HG03108 (cell line): Measurements from ENCODE around the gene AKR1C3.
"Not testable (repeated sequence)": the region's sequence is repeated elsewhere in the genome, so short reads cannot be mapped to it uniquely, and the experiment has no call there.

Experiments
- ATAC-seq: cut with Tn5 transposase; IDR thresholded peaks from one replicate; pipeline ENCODE4 v1.9.1; 2021; ENCODE audit warnings: moderate library complexity; ENCODE audit not compliant: unreplicated experiment

AKR1C3 gene

DNA sequence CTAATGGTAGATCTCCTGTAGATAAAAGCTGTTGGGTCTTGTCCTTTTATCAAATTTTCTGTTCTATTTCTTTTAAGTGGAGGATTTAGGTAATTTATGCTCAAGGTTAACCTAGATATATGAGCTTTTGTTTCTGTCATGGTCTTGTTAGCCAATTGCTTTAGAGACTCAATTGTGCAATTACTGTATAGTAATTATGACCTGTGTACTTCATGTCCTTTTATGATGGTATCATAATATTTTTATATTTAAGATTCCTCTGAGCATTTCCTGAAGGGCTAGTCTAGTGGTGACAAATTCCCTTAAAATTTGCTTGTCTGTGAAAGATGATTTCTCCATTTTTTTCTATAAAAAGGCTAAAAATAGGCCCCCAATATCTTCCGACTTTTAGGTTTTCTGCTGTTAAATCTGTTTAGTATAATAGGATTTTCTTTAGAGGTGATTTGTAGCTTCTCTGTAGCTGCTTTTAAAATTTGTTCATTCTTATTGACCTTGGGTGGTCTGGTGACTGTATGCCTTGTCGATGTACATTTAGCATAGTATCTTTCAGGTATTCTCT is 5.4 kb upstream of the AKR1C3 start:
- no peak for ATAC-seq

DNA sequence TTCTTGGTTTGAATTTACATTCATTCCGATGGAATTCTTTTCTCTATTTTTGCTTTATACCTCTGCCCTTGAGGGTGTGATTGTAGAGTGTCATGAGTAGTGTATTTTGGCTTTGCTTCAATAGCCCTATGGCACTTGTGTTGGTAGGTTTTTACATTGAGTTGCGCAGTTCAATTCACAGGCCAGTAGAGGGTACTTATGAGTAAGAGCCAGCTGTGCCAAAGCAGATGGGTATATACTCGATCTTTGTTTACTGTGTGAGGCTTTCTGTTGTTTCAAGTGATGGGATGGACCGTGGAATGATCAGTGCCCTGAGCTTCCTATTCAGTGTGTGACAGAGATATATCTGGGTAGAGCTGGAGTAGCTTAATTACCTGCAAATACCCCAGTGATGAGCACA is 4.3 kb upstream of the AKR1C3 start:
- ATAC-seq, result no peak

DNA sequence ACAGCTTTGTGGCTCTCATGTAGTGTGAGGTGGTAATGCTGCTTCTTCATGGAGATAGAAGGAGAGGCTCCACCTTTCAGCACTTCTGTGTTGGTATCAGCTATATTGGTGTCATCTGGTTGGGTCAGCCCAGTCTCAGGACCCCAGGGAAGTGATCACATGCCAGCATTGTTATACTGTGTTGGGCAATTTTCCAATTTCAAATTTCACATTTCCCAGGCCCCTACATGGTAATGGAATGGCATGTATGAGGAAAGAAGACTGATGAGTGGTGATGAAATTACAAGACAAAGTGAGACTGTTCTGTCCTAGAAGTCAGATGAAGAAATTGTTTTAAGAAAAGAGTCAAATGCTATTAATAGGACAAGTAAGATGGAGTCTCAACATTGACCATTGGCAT is 3.7 kb upstream of the AKR1C3 start:
- ATAC-seq, result no peak

DNA sequence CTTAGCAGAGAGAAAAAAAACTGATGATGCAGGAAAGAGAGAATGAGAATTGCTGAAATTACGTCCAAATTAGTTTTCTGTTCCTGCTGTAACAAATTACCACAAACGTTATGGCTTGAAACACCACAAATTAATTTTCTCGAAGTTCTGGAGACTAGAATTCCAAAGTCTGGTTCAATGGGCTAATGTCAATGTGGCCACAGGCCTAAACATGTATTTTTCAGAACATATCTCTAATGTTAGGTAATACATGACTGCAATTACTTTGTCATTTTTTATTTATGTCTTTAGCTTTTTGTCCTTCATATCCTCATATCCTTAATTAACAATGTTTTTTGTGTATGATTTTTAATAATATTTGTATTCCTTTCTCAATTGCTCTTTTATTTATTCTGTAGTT is 3.0 kb upstream of the AKR1C3 start:
- ATAC-seq, result no peak

DNA sequence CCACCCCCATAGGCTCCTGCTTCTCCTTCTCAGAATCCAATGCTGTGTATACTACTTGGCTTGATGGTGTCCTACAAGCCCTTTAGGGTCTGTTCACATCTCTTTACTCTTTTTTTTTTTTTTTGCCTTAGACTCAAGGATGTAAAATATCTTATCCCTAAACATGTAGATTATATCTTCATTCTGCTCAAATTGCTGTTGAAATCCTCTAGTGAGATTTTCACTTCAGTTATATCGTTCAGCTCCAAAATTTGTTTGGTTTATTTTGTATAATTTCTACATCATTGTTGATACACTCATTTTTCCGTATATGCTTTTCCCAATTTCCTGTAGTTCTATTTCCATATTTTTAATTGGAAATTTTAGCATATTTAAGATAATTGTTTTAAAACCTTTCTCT is 1.8 kb upstream of the AKR1C3 start:
- ATAC-seq, result no peak

DNA sequence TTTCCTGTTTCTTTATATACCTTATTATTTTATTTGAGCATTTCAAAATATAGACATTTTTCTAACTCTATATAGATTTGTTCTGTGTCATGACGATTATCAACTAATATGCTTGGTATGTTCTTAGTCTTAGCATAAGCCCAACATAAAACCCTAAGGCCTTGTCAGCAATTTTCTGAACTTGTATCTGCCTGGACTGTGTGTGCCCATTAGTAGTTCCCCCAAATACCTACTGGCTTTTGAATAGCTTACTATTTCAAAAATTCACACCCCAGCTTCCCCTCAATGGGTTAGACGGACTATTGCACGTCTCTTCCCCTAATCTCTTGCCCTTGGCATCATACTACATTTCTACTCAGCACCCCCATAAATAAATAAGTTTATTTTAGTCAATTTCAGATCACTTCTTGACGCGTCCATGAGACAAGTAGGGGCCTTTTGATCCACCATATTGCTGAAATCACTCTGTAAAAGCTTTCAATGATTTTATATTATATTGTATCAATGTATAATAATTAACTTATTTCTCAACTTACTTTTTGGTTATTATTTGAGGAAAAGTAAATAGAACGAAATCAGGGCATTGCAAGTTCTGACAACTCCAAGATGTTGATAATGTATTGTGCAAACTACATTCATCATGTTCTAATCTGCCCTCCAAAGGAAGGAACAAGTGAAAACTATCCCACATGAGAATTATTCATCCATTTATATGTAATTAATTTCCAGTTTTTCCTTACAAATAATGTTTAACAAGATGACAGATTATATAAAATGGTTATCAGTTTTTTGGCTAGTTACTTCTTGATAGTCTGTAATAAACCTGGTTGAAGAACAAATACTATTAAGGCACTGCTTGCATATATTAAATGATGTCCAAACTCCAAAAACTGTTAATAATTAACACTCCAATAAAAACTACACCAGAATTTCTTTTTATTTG is 1.1 kb upstream of the AKR1C3 start:
- no peak for ATAC-seq

DNA sequence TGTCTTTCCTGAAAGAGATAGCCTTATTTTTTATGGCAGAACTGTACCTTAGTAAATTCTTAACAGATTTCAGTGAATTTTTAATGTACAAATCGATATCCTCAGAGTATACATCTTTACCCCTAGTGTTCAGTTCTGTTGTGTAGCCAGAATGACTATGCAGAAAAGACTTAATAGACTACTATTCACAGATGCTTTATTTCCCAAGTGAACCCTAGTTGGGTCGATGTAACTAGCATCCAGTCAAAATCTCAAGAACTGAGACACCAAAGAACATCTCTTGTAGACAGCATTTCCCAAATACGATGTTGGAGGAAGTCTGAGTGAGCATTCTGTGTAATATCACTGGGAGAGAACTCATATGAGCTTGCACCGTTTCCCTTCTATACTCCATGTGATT is 1.5 kb downstream of the AKR1C3 start:
- ATAC-seq, result no peak

DNA sequence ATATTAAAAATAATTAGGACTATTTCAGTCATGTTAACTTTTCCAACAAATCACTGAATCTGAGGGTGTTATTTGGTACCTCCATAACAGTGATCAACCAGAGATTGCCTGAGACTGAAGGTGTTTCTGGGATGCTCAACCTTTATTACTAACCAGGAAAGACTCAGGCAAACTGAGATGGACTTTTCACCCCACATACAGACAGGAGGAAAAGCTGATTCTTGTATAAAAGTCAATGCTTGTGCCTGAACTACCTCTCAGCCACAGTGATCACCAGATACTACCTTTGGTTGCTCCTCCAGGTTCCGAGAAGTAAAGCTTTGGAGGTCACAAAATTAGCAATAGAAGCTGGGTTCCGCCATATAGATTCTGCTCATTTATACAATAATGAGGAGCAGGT is 1.9 kb downstream of the AKR1C3 start:
- no peak for ATAC-seq

DNA sequence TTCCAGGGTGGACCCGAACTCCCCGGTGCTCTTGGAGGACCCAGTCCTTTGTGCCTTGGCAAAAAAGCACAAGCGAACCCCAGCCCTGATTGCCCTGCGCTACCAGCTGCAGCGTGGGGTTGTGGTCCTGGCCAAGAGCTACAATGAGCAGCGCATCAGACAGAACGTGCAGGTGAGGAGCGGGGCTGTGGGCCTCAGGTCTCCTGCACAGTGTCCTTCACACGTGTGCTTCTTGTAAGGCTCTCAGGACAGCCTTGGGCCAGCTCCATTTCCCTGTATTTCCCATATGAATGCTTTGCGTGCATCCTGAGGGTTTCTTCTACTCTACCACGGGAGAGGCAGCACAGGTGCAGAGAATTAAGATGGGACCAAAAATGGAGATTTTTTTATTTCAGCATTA is 8.3 kb downstream of the AKR1C3 start:
- not testable (repeated sequence) for ATAC-seq

DNA sequence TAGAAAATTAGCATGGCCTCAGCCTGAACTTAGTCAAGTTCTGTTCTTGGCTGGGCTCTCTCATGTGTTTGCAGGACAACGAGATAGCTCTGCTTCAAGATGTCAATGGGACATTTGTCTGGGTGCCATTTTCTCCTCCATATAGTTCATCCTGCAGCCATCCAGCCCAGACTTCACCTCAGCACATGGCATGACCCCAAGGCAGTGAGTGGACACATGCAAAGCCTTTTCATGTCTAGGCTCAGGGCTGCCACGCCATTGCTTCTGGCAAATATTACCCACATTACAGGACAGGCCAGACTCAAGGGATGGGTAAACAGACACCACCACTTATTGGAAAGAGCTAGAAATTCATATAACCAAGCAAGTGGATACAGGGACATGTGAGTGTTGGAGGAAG is 9.3 kb downstream of the AKR1C3 start:
- ATAC-seq, result no peak

DNA sequence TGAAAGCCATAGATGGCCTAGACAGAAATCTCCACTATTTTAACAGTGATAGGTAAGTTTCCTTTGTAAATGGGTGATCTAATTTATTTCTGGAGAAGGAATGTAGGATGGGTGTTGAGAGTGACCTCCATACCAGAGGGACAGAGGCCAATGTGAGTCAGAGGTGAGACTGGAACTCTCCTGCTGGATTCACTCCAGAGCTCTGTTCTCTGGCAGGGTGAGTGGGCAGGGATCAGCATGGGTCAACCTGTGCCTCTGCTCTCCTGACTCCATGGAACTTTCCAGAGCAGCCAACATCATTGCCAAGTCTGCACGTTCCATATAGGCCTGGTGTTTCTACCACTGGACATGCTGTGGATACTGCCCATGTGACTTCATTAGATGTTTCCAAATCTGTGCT is 11.4 kb downstream of the AKR1C3 start:
- no peak for ATAC-seq

DNA sequence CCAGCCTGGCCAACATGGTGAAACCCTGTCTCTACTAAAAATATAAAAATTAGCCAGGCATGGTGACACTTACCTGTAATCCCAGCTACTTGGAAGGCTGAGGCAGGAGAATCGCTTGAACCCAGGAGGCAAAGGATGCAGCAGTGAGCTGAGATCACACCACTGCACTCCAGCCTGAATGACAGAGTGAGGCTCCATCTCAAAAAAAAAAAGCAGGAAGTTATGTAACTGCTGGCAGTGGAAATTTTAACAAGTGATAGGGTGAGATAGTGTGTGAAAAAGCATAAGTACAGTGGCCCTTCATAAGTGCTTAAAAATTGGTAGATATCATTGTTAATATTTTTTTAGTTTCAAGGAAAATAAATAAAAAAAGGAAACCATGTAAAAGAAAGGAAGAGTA is 12.3 kb downstream of the AKR1C3 start:
- no peak for ATAC-seq

DNA sequence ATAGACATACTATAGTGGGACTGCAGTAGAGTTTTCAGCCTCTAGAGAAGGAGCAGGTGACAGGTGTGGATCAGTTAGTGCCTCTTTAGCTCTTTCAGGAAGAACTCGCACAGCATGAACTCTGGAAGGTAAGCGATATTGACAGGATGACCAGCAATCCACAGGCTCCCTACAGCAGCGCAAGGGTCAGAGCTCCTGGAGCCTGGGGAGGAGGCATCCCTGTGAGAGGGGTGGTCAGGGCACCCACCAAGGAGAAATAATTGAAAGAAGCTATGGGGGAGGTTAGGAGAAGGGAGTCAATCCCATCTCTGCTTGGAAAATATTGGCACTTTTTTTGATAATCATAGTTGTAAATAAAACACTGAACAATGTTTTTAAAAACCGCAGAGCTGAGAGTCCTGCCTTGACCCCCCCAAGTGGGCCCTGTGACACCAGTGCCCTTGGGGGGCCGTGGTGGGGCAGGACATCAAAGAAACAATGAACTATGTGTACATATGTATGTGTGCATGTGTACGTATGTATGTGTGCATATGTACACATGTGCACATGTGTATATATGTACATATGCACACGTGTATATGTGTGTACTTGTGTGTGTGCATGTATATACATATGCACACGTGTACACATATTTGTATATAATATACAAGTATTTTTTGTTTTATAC is 13.8 kb downstream of the AKR1C3 start:
- no peak for ATAC-seq

DNA sequence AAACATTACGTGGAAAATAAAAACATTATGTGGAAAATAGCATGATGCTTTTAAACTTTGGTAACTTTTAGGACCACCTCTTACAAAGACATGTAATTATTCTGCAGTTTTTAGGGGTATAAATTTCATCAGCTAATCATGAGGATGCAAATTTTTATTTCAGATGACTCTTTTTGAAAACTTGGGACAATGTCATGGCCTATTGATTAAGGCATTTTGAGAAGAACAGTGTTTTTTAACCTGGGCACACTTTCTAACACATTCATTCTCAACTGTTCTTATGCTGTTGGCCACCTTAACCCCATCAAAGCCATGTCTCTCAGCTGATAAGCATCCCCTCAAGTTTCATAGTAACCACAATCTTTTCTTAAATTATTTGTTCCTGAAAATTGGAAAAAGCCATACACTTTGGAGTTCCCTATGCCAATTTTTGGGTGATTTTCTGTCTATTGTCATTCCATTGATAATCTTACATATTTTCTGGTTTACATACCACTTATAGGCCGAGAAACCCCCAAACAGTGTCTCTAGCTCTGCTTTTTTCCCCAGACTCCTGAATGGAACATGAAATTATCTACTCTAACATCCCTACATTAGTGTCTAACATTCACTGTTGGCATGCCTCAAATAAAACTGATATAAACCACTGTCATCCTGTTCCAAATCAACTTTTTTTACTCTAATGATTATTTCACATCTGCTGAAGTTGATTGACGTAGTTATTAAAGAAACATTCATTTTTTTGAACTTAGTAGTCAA is 14.6 kb downstream of the AKR1C3 start:
- no peak for ATAC-seq

DNA sequence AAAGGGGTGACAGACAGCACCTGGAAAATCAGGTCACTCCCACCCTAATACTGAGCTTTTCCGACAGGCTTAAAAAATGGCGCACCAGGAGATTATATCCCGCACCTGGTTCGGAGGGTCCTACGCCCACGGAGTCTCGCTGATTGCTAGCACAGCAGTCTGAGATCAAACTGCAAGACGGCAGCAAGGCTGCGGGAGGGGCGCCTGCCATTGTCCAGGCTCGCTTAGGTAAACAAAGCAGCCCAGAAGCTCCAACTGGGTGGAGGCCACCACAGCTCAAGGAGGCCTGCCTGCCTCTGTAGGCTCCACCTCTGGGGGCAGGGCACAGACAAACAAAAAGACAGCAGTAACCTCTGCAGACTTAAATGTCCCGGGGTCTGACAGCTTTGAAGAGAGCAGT is 15.6 kb downstream of the AKR1C3 start:
- not testable (repeated sequence) for ATAC-seq

DNA sequence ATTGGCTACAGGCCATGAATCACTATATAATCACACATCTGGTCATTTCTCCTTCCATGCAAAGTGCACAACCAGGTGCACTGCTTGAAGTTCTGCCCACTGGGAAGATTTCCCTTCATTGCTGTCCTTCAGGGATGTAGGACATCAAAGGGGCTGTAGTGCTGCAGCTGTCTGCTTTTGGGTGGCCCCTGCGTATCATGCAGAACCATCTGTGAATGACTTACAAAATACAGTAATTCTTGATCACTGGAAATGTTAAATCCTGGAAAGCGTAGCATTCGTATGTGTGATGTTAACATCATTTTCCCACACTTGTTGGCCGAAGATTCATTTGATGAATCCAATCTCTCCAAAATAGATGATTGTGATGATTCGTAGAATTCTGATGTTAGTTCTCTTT is 22.4 kb downstream of the AKR1C3 start:
- no peak for ATAC-seq

DNA sequence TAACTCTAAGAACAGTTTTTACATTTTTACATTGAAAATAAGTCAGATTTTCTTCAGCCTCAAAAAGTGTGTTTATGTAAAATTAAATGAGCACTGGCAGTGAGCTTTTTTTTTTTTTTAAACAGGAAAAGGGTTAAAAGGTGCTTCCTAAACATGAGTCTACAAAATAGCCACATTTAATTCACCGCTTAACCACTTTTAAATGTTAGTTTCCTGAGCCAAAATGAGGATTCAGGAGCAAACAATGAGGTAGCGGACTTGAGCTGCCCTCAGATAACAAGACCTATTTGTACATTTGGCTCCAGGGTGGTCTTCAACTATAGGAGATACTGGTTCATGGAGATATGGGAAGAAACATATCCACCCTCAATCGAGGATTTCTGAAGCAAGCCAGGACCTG is 22.8 kb downstream of the AKR1C3 start:
- no peak for ATAC-seq

DNA sequence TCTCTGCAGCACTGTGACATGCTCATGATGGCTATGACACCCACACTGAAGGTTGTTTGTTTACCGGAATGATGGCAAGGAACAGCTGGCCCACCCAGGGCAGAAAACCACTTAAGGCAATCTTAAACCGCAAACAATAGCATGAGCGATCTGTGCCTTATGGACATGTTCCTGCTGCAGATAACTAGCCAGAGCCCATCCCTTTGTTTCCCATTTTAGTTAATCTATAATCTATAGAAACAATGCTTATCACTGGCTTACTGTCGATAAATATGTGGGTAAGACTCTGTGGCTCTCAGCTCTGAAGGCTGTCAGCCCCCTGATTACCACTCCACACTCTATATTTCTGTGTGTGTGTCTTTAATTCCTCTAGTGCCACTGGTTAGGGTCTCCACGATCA is 25.8 kb downstream of the AKR1C3 start:
- not testable (repeated sequence) for ATAC-seq

DNA sequence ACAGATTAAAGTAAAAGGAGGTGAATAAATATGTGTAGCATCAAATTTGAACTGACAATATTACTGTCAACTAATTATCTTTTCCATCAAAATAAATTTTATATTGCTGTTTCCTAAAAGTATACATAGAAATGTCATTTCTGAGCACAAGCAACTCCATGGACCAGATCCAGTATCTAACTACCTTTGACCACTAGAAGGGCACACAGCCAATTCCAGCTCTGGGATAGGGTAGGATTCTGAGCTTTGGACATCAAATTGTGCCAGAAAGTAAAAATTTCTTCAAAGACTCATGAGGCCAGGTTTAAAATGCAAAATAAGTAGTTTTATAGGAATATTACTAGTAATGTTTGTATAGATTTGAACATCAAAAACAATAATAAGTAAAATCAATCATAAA is 29.7 kb downstream of the AKR1C3 start:
- ATAC-seq, result no peak

DNA sequence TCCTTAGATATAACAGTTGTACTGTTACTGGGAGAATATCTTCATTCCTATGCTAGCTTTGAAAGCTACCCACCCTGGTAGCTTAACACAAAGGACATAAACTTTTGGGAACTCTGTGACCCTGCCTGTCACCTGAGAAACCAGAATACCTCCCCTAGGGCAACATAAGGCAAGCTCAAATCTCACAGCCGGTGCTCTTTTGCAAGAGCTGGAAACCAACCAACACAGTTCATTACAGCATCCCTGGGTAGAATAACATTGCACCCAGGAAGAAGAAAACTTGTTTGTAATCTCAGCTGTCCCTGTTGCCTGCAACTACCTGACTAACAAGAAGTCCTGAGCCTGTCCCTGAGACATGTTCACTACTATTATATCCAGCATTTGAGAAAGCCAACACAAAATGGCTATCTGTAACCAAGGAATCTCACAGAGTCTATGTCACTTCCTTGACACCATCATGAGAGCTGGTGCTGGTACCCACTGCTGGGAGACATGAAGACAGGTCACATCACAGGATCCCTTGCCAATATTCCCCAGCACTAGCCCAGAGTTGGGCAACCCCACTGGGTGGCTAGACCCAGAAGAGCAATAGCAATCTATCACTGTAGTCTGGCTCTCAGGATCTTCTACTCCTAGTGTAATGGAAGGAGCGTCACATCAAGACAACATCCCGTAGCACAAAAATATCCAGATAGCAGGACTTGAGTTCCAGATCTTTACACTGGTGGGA is 31.3 kb downstream of the AKR1C3 start:
- no peak for ATAC-seq

DNA sequence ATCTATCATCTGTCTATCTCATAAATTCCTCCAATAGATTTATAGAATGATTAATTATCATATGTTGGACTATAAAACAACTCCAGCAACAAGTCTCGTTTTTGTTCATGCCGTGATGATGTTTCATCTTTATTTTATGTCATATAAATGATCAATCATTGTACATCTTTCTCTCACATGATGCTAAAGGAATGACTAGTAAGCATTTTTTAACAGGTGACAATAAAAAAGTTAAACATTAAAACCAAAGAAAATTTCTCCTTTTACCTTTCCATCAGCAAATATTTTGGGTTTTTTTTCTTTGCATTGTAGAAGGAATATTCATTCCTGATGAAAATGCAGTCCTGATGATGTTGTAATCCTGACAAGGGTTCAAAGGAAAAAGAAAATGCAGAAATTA is 41.4 kb downstream of the AKR1C3 start:
- ATAC-seq, result no peak
